Astrocyte of the hippocampus (primary cell): Measurements from ENCODE around the gene SLC41A3.
"Not testable (repeated sequence)": the region's sequence is repeated elsewhere in the genome, so short reads cannot be mapped to it uniquely, and the experiment has no call there.

Source experiments
- DNase-seq: peaks from one replicate; pipeline ENCODE4 v3.0.0; 2011; ENCODE audit warnings: low read depth, low spot score

Gene SLC41A3

DNA sequence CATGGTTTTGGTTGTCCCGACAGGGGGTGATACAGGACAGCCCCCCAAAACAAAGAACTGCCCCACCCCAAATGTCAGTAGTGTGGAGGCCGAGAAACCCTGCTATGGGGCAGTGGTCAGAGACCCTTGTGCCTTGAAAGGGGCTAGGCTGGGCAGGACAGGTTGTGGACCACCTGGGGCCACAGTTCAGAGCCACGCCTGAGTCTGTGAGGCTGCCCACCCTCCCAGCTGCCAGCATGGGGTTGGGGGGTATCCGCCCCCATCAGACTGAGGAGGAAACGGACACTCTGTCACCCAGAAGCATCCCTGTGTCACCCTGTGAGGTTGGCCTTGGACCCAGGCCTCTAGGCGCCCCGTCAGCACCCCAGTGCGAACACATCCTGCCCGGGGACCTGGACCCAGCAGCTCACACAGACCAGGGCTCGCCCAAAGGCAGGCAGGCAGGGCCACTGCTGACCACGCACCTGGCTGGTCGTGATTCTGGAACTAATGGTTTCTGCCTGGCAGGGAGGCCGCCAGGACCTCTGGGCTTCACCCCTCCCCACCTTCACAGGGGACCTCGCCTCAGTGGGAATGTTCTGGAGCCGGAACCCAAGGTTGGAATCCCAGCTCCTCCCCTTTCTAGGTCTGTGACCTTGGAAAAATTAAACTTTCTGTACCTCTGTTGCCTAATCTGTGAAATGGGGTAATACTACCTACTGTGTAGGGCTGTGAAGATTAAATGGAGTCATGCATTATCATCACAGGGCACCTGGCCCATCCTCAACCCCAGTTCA is 1.4 kb downstream of the SLC41A3 start:
- DNase-seq, result no peak

DNA sequence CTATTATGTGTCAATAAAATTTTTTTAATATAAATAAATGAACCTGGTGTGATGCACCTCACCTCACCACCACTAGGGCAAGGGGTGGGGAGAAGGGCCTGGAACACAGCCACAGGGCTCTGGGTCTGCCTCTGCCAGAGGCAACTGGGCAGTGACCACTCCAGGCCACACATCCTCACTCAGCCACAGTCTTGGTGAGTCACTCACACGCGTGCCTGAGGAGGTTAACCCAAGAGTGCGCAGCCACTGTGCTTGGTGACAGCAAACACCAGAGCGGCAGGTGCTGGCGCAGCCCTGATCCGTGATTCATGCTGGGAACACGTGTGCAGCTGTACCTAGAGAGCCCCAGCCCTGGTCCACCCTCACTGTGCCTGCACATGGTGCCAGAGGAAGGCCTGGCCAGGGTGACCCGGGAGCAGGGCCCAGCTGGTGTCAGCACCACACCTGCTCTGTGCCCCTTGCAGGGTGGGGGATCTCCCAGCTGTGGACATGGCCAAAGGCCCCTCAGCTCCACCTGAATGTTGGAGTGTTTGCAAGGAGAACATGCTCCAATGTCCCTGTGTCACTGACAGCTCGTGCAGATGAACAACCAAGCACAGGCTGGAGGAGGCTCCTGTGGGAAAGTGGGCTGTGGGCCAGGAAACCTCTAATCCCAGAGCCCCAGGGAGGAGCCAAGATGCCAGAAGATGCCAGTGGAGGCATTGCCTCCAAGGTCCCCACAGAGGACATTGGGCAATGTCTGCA is 2.1 kb downstream of the SLC41A3 start:
- peak; percentile 62 for DNase-seq

DNA sequence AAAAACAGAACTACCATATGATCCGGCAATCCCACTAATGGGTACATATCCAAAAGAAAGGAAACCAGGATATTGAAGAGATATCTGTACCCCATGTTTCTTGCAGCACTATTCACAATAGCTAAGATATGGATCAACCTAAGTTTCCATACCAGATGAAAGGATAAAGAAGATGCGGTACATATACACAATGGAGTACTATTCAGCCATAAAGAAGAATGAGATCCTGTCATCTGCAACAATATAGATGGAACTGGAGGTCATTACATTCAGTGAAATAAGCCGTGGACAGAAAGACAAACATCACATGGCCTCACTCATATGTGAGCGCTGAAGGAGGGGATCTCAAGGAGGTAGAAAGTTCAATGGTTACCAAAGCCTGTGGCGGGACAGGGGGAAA is 3.0 kb downstream of the SLC41A3 start:
- DNase-seq, result no peak

DNA sequence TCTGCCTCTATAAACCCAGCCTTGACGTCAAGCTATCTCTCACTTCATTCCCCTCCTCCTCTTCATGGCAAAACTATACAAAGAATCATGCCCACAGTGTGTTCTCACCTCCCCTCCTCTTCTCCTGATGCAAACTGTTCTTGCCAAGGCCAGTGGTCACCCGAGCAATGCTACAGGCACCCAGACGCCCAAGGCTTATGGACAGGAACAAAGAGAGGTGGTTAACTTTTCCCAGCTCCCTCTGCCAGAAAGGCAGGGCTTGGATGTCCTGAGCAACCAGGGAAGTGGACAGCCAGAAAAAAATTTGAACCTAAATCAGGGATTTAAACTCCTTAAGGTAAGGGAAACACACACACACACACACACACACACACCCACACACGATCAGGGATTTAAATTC is 5.1 kb downstream of the SLC41A3 start:
- DNase-seq, result peak; percentile 64

DNA sequence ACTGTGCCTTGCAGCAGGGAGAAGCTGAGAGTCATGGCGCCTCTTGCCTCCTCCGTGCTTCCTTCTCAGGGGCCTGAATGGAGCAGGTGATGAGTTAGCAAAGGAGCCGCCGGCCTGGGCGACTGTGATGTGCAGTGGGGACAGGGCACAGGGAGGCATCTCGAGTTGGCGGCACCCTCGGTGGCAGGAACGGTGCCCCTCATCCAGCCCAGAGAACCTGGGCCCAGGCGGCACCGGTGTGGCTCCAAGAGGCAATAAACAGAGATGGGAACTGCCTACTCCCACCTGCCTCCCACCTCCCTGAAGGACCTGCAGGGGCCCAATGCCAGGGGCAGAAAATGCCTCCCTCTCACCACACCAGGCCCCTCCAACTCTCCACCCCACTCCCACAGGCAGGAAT is 6.2 kb downstream of the SLC41A3 start:
- DNase-seq, result no peak

DNA sequence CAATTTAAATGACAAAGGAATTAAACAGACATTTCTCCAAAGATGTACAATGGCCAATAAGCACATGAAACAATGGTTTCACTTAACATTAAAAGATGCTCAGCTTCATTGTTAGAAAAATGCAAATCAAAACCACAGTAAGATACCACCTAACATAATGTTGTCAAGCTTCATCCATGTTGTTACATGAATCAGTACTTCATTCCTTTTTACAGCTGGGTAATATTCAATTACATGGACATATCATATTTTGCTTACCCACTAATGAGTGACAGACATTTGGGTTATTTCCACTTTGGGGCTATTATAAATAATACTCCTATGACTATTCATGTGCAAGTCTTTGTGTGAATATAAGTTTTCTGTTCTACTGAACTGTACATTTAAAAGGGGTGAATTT is 7.8 kb downstream of the SLC41A3 start:
- DNase-seq, result no peak

DNA sequence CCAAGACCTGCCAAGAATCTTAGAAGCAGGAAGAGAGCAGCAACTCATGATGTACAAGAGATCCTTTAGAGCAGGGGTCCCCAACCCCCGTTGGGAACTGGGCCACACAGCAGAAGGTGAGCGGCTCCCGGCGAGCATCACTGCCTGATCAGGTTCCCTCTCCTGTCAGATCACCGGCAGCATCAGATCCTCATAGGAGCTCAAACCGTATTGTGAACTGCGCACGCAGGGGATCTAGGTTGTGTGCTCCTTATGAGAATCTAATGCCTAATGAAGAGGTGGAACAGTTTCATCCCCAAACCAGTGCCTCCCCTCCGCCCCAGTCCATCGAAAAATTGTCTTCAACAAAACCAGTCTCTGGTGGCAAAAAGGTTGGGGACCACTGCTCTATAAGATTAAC is 13.8 kb downstream of the SLC41A3 start:
- DNase-seq, result no peak

DNA sequence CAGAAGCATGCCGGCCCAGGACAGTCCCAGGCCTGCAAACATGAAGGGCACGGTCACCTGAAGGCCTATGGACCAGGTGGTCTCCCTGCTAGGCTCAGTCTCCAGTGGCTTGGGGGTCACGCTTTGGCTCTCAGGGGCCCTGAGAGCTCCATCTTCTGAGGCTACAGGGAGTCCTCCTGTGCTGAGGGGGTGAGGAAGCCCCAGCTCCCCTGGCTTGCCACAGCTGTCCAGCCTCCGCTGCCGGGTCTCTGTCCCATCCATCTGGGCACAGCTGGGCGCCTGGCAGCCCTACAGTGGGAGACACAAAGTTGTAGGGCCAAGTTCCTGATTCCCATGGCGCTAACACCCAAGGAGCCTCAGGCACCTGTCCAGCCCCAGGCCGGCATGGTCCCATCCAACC is 16.0 kb downstream of the SLC41A3 start:
- DNase-seq, result no peak

DNA sequence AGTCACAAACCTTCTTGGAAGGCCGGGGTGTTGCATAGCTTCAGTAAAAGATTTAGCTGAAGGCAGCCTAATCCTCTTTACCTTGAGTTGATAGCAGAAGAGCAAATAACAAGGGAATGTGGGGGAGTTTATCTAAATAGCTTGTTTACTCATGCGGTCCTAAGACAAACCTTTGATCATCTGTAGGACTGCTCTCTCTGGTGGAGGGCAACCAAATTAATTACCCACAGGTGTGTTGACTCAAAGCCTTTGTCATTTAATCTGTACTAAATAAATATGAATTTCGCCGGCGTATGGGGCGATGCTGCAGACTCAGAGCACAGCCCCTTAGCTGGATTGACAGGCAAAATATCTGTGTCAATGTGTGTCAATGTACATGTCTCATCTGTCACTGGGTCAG is 17.2 kb downstream of the SLC41A3 start:
- not testable (repeated sequence) for DNase-seq

DNA sequence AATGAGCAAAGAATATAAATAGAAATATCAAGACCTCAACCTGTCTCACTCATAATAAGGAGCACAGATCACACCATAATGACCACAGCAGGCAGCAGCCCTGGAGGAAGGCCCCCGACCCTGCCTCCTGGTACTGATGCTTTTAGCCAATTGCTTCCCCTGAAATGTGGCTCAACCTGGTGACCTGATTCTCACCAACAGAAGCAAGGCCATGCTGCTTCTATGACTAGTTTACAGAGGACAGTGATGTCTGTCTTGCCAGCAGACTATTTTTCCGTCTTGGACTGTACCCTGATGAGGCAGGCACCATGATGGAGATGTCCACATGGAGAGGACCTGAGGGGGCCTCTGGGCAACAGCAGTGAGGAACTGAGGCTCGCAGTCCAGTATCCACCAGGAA is 18.0 kb downstream of the SLC41A3 start:
- no peak for DNase-seq

DNA sequence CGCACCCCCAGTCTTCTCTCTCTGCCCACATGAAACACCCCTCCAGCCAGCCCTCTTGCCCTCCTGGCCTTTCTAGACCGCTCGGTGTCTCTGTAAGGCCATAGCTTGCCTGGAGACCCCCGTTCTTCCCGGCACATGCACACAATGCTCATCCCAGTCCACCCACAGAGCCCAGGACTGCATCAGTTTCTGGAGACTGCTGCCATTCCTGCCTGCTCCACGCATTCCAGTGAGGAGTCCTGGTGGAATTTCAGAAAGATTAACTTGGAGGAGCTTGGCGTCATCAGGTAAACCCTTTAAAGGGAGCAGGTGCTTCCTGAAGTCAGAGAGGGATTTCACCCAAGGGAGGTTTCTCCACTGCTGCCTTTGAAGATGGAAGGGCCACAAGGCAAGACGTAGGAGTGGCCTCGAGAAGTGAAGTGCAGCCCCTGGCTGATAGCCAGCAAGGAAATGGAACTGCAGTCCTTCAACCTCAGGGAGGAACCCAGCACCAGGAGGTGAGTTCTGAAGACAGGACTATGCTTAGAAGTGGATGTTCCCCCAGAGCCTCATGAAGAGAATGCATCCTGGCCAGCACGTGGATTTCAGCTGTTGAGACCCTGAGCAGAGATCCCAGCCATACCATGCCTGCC is 19.2 kb downstream of the SLC41A3 start:
- no peak for DNase-seq

DNA sequence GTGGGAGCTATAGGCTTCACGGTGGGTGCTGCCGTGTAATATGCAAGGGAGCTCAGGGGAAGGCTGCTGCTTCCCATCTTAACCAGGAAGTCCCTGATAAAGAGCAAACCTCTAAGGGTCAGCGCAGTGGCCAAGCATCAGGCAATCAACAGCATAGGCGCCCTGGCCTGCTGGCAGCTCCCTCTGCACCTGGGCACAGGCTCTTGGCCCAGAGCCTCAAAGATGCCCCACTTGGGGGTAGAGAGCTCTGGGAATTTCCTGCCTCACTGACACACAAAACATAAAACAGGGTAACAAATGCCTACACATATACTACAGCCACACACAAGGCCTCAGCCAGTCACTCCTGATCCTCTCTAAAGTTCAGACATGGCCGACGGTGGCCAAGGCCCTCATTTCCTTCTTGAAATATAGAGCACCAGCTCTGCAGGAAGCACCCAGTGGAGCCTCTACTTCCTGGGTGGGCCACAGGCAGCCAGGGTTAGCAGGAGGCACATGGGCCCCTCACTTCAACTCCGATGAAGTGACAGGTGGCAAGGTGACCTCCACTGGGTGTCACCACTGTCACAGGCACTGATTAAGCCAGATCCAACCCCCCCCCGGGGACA is 20.5 kb downstream of the SLC41A3 start:
- DNase-seq, result no peak

DNA sequence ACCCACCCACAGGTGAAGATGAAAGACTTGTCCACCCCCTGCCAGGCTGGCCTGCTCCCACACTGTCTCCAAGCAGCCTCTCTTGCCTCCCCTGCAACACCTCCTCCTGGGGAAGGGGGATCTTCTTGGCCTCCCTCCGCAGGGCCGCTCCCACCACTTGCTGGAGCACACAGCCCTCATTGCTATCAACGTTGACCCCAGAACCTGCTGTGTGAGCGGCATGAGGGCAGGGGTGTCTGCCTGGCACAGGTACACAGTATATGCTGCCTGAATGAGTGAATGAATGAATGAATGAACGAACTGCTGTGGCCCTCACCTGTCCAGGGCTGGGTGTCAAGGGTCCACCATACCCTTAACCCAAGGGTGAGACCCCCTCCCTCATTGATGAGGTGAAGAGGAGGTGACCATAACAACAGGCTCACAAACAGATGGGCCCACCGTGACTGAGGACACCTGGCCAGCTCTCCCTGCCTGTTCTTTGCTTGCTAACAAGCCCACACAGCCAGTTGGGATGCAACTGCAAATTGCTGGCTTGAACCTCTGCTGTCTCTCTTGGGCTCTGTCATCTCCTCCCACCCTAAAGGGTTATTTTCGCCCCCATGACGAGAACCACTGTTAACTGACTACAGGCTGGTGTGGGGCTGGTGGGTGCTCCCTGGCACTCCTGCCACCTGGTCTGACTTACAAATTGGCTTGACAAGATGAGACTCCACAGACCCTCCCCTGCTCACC is 22.5 kb downstream of the SLC41A3 start:
- DNase-seq, result no peak

DNA sequence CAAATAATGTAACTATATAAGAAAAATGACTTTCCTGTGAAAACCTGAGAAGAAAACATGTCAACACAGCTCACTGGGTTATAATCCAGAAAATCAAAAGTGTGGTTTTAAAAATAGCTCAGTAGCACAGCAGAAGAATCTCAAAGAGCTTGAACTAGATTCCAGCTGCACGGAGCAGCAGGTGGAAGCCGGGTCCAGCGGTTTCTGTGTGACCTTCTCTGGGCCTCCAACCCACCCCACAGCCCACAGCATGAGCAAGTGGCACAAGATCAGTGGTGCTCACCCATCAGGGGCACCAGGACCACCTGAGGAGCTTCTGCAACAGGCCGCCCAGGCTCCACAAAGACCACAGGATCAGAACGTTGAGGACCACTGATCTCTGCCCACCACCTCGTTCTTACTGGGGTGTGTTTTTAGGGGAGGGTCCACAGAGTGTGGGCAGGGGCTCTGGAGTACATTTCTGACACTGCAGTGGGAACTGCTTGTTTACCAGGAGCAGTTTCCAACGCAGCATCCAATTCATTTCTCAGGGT is 23.2 kb downstream of the SLC41A3 start:
- DNase-seq, result no peak

DNA sequence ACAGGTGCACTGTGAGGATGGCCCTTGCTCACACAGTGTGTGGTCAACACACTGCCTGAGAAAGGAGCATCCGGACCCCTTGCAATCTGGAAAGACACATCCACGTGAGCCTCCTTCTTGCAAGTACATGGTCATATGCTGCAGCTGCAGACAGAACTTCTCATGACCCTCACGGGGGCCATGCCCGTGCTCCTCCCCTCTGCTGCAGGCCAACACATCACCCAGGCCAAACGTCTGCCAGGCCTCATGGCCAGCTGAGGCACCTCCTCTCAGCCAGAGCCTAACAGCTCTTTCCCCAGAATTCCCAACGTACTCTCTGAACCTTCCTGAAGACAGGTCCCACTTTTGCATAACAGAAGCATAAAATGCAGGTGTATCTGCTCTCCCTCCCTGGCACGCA is 25.3 kb downstream of the SLC41A3 start:
- no peak for DNase-seq

DNA sequence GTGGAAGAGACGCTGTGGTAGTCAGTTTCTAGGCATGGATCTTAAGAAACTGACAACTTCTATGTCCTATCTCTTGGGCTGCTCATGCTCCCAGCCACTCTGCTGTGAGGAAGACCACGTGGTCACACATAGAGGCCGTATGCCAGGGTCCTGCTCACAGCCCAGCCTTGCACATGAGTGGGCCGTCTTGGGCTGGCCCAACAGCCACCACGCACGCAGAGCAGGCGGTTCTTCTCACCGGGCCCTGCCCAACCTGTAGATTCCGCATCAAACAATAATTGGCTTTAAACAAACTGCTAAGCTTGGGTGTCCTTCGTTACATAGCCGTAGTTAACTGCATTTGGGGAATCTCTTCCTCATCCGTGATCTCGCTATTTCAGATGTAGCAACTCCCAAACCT is 26.0 kb downstream of the SLC41A3 start:
- DNase-seq, result no peak

DNA sequence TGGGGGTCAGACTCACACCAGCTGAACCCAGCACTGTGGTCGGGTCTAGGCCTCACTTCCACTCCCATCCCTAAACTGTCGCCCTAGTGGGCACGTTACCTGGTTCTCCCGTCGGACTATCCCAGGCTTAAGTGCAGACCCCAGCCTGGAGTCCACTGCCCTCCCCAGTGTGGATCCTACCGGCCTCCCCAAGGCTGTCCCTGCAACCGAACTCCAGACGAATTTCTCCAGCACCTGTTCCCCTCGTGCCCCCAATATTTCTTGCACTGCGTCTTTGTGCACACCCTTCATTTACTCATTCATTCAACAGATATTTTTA is 26.5 kb downstream of the SLC41A3 start:
- no peak for DNase-seq

DNA sequence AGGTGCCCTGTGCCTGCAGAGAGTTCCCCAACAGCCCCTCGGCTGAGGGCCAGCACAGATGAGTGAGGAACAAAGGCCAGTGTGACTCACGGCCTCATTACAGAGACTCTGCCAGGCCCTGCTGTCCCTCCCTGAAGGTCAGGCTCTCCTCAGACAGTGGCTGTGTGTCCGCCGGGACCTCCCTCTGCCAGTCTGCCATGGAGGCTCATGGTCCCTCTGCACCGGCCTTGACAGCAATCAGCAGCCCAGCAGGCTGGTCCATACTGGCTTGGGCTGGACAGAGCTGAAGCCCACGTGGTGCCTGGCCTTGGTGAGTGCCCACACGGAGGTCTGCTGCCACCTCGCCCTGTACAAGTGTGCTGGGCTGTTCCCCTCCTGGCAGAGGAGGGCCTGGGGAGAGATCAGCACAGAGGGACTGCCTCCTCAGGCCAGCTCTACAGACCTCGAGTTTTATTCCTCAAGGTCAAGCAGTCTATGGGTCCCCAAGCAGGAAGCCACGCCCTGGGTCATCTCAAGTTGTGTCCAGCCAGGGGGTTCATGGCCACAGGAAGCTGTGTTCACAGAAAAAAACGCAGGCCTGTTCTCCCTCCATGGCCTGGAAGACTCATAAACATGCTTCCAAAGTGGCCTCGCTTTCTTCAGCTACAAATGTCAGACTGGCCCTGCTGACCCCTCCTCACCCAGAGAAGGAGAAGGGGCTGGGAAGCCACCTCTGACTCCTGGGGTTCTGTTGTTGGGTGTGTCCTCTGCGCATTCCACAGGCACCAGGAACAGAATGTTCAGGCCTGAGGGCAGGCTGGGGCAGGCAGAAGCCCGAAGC is 27.0 kb downstream of the SLC41A3 start:
- peak; percentile 75 for DNase-seq

DNA sequence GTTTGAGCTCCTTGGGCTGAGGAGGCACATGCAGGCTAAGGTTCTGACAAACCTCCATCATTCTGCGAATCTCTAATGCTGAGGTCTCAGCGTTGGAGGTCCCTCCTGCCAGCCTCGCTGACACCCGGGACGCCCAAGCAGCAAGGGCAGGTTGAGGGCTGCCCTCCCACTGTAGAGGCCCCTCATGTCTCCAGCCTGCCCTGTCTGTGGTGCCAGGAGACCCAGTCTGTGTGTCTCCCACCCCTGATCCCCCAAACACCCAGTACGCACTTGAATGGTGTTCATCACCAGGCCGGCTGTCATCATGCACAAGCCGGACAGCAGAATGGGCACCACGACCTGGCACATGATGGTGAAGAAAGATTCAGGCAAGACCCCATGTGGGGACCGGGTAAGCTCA is 27.8 kb downstream of the SLC41A3 start:
- no peak for DNase-seq

DNA sequence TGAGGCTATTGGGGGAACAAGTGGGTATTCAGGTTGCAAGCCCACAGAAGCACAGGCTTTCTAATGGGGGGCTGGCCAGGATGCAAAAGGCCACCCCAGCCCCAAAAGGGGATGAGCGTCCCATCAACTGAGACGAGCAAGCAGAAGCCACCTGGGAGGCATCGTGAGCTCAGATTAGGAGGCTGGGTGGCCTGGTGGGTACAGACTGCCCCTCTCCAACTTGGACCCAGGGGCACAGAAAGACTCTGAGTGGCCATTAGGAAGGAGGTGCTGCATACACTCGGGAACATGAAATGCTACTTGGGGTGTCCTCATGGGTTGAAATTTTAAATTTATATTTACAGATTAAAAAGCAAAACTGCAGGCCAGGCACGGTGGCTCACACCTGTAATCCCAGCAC is 29.1 kb downstream of the SLC41A3 start:
- DNase-seq, result no peak
